HepG2 (cell line): Measurements from ENCODE around the gene SYNDIG1.

Experiments
- ESRRA ChIP-seq: sonication (generic); formaldehyde crosslinking; IDR thresholded peaks from 2 replicates; pipeline ENCODE4 v1.5.1; 2020; ENCODE audit warnings: mild to moderate bottlenecking, low read depth, missing genetic modification reagents
- MYC ChIP-seq: sonication (generic); formaldehyde crosslinking; IDR thresholded peaks from 2 replicates; pipeline ENCODE4 v1.9.0; 2021; ENCODE audit warnings: missing genetic modification reagents, borderline replicate concordance
- NFRKB ChIP-seq: fragments of 450-650 bp; IDR thresholded peaks from 2 replicates; pipeline ENCODE4 v1.6.1; 2017
- TF ChIP-seq, protein P1 (sequence below): sonication (generic); formaldehyde crosslinking; IDR thresholded peaks from 2 replicates; pipeline ENCODE4 v1.4.0; 2020; ENCODE audit warnings: missing genetic modification reagents
- TF ChIP-seq, protein P2 (sequence below): sonication (generic); formaldehyde crosslinking; conservative IDR thresholded peaks from 2 replicates; pipeline ENCODE4 v1.8.0; 2022; ENCODE audit warnings: missing genetic modification reagents
- TF ChIP-seq, protein P3 (sequence below), 2 experiments: IDR thresholded peaks; 2 replicates each; pipeline ENCODE4 v1.6.1; 2011 to 2012; ENCODE audit warnings: low read length in 2 of 2, borderline replicate concordance in 1 of 2, low read depth in 1 of 2, mild to moderate bottlenecking in 1 of 2, moderate library complexity in 1 of 2
- TF ChIP-seq, protein P4 (sequence below): sonication (generic); formaldehyde crosslinking; IDR thresholded peaks from 2 replicates; pipeline ENCODE4 v1.8.1; 2023; ENCODE audit warnings: missing genetic modification reagents, mild to moderate bottlenecking, borderline replicate concordance

DNA sequence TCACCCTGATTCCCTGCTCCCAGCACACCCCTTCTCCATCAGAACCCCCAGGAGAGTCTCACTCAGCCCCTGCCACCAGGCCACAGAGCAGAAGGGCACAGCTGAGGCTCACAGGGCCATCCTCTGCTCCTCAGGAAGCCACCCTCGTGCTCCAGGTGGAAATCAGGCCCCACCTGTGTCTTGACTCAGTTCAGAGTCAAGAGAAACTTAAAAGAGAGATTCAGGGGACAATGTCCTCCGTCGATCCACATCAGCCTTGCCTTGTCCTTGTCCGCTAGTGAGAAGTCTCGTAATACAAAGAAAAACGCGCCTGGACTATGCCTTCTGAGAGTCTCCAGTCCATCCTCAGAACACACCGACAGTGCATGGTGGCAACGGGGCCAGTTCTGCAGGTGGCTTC, 114.6 kb downstream of the SYNDIG1 start:
- TF ChIP-seq, protein P1, sequence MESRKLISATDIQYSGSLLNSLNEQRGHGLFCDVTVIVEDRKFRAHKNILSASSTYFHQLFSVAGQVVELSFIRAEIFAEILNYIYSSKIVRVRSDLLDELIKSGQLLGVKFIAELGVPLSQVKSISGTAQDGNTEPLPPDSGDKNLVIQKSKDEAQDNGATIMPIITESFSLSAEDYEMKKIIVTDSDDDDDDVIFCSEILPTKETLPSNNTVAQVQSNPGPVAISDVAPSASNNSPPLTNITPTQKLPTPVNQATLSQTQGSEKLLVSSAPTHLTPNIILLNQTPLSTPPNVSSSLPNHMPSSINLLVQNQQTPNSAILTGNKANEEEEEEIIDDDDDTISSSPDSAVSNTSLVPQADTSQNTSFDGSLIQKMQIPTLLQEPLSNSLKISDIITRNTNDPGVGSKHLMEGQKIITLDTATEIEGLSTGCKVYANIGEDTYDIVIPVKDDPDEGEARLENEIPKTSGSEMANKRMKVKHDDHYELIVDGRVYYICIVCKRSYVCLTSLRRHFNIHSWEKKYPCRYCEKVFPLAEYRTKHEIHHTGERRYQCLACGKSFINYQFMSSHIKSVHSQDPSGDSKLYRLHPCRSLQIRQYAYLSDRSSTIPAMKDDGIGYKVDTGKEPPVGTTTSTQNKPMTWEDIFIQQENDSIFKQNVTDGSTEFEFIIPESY (CRISPR knock-in tag): no peak
- TF ChIP-seq, protein P2, sequence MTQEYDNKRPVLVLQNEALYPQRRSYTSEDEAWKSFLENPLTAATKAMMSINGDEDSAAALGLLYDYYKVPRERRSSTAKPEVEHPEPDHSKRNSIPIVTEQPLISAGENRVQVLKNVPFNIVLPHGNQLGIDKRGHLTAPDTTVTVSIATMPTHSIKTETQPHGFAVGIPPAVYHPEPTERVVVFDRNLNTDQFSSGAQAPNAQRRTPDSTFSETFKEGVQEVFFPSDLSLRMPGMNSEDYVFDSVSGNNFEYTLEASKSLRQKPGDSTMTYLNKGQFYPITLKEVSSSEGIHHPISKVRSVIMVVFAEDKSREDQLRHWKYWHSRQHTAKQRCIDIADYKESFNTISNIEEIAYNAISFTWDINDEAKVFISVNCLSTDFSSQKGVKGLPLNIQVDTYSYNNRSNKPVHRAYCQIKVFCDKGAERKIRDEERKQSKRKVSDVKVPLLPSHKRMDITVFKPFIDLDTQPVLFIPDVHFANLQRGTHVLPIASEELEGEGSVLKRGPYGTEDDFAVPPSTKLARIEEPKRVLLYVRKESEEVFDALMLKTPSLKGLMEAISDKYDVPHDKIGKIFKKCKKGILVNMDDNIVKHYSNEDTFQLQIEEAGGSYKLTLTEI (CRISPR knock-in tag): no peak
- TF ChIP-seq, protein P3, sequence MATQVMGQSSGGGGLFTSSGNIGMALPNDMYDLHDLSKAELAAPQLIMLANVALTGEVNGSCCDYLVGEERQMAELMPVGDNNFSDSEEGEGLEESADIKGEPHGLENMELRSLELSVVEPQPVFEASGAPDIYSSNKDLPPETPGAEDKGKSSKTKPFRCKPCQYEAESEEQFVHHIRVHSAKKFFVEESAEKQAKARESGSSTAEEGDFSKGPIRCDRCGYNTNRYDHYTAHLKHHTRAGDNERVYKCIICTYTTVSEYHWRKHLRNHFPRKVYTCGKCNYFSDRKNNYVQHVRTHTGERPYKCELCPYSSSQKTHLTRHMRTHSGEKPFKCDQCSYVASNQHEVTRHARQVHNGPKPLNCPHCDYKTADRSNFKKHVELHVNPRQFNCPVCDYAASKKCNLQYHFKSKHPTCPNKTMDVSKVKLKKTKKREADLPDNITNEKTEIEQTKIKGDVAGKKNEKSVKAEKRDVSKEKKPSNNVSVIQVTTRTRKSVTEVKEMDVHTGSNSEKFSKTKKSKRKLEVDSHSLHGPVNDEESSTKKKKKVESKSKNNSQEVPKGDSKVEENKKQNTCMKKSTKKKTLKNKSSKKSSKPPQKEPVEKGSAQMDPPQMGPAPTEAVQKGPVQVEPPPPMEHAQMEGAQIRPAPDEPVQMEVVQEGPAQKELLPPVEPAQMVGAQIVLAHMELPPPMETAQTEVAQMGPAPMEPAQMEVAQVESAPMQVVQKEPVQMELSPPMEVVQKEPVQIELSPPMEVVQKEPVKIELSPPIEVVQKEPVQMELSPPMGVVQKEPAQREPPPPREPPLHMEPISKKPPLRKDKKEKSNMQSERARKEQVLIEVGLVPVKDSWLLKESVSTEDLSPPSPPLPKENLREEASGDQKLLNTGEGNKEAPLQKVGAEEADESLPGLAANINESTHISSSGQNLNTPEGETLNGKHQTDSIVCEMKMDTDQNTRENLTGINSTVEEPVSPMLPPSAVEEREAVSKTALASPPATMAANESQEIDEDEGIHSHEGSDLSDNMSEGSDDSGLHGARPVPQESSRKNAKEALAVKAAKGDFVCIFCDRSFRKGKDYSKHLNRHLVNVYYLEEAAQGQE (IDR thresholded peaks at IDR 0.05; ENCODE audit: borderline replicate concordance in 1 of 2, low read depth in 1 of 2, low read length in 2 of 2): no peak
- TF ChIP-seq, protein P4, sequence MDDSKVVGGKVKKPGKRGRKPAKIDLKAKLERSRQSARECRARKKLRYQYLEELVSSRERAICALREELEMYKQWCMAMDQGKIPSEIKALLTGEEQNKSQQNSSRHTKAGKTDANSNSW (CRISPR knock-in tag): no peak
- no peak for TF ChIP-seq ESRRA (CRISPR knock-in tag)
- no peak for TF ChIP-seq MYC
- TF ChIP-seq NFRKB: no peak
